H9 (cell line): Measurements from ENCODE around the gene ARFIP1. TPM values are rescaled to one million over a fixed set of nuclear protein-coding genes. Genes with fewer than 3 reads are reported as not detected.
A peak's percentile ranks its signal among the peaks of the same experiment; 100 is the strongest.

Experiments
- DNase-seq: peaks from one replicate; pipeline ENCODE4 v3.0.0-alpha.2; 2017
- H2AFZ ChIP-seq: one replicate; pipeline ENCODE4 v1.6.1; 2013; ENCODE audit warnings: mild to moderate bottlenecking, low read length, control low read depth, moderate library complexity
- H2AK5ac ChIP-seq: 2 replicates; pipeline ENCODE4 v1.6.1; 2013; ENCODE audit warnings: low read length, control low read depth, mixed read lengths; ENCODE audit not compliant: insufficient read length
- H2BK120ac ChIP-seq: one replicate; pipeline ENCODE4 v1.6.1; 2013; ENCODE audit warnings: low read depth, mild to moderate bottlenecking, low read length, control low read depth, inconsistent platforms; ENCODE audit not compliant: poor library complexity, severe bottlenecking
- H2BK12ac ChIP-seq: 2 replicates; pipeline ENCODE4 v1.6.1; 2013; ENCODE audit warnings: low read length, control low read depth, mixed read lengths, low read depth; ENCODE audit not compliant: insufficient read length
- H2BK15ac ChIP-seq: 2 replicates; pipeline ENCODE4 v1.6.1; 2013; ENCODE audit warnings: low read depth, low read length, control low read depth
- H2BK20ac ChIP-seq: one replicate; pipeline ENCODE4 v1.6.1; 2013; ENCODE audit warnings: low read depth, mild to moderate bottlenecking, low read length, control low read depth, inconsistent platforms; ENCODE audit not compliant: poor library complexity, severe bottlenecking
- H2BK5ac ChIP-seq: 2 replicates; pipeline ENCODE4 v1.6.1; 2013; ENCODE audit warnings: low read length, control low read depth, mixed read lengths; ENCODE audit not compliant: insufficient read length
- H3K14ac ChIP-seq: 2 replicates; pipeline ENCODE4 v1.6.1; 2013; ENCODE audit warnings: low read length, control low read depth; ENCODE audit not compliant: insufficient read depth
- H3K18ac ChIP-seq: 2 replicates; pipeline ENCODE4 v1.6.1; 2013; ENCODE audit warnings: low read depth, mild to moderate bottlenecking, mixed read lengths, low read length, control low read depth; ENCODE audit not compliant: insufficient read length
- H3K23ac ChIP-seq: 2 replicates; pipeline ENCODE4 v1.6.1; 2013; ENCODE audit warnings: low read length, control low read depth, mixed read lengths, low read depth; ENCODE audit not compliant: insufficient read length
- H3K23me2 ChIP-seq: 2 replicates; pipeline ENCODE4 v1.6.1; 2013; ENCODE audit warnings: low read depth, mild to moderate bottlenecking, mixed read lengths, low read length, control low read depth; ENCODE audit not compliant: insufficient read length, poor library complexity, severe bottlenecking
- H3K27ac ChIP-seq: 2 replicates; pipeline ENCODE4 v1.5.1; 2013; ENCODE audit warnings: low read length, control low read depth, mixed read lengths, low read depth; ENCODE audit not compliant: insufficient read length
- H3K27me3 ChIP-seq: 2 replicates; pipeline ENCODE4 v1.6.1; 2013; ENCODE audit warnings: low read length, control low read depth, inconsistent platforms; ENCODE audit not compliant: insufficient read depth
- H3K4ac ChIP-seq: 2 replicates; pipeline ENCODE4 v1.6.1; 2013; ENCODE audit warnings: low read depth, mild to moderate bottlenecking, control low read depth, inconsistent platforms, low read length, moderate library complexity
- H3K4me1 ChIP-seq: 2 replicates; pipeline ENCODE4 v1.6.1; 2013; ENCODE audit warnings: low read length, control low read depth, inconsistent platforms; ENCODE audit not compliant: insufficient read depth
- H3K4me2 ChIP-seq: 2 replicates; pipeline ENCODE4 v1.6.1; 2013; ENCODE audit warnings: low read length, control low read depth, mixed read lengths; ENCODE audit not compliant: insufficient read length, insufficient read depth
- H3K56ac ChIP-seq: 2 replicates; pipeline ENCODE4 v1.6.1; 2013; ENCODE audit warnings: low read depth, mild to moderate bottlenecking, mixed read lengths, low read length, control low read depth; ENCODE audit not compliant: insufficient read length
- H3K79me1 ChIP-seq: 2 replicates; pipeline ENCODE4 v1.6.1; 2013; ENCODE audit warnings: low read depth, mild to moderate bottlenecking, moderate library complexity, low read length, control low read depth, inconsistent platforms; ENCODE audit not compliant: insufficient read depth, poor library complexity, severe bottlenecking
- H3K79me2 ChIP-seq: 2 replicates; pipeline ENCODE4 v1.6.1; 2013; ENCODE audit warnings: low read length, control low read depth, inconsistent platforms; ENCODE audit not compliant: insufficient read depth
- H3K9ac ChIP-seq: 2 replicates; pipeline ENCODE4 v1.6.1; 2013; ENCODE audit warnings: low read length, control low read depth, mixed read lengths; ENCODE audit not compliant: insufficient read length; ENCODE audit errors: extremely low read depth
- H3K9me3 ChIP-seq: one replicate; pipeline ENCODE4 v1.6.1; 2013; ENCODE audit warnings: low read depth, low read length, inconsistent platforms; ENCODE audit not compliant: control insufficient read depth
- H3T11ph ChIP-seq: one replicate; pipeline ENCODE4 v1.6.1; 2013; ENCODE audit warnings: mild to moderate bottlenecking, low read length, control low read depth, inconsistent platforms
- H4K20me1 ChIP-seq: one replicate; pipeline ENCODE4 v1.6.1; 2013; ENCODE audit not compliant: control insufficient read depth, insufficient read length, insufficient read depth
- H4K5ac ChIP-seq: 2 replicates; pipeline ENCODE4 v1.6.1; 2013; ENCODE audit warnings: low read depth, mild to moderate bottlenecking, mixed read lengths, low read length, control low read depth; ENCODE audit not compliant: insufficient read length
- H4K8ac ChIP-seq: replicated peaks from 2 replicates; pipeline ENCODE4 v1.6.1; 2013; ENCODE audit warnings: low read length, control low read depth, mixed read lengths, low read depth; ENCODE audit not compliant: insufficient read length
- H4K91ac ChIP-seq: 2 replicates; pipeline ENCODE4 v1.6.1; 2013; ENCODE audit warnings: low read depth, mild to moderate bottlenecking, moderate library complexity, mixed read lengths, low read length, control low read depth; ENCODE audit not compliant: insufficient read length
- H3K27ac Mint-ChIP-seq, 3 experiments: 2 replicates in 2 of 3; 3 replicates in 1 of 3; pipeline ENCODE4 v1.8.0; 2020 to 2021; ENCODE audit warnings: mixed read lengths in 3 of 3, mild to moderate bottlenecking in 1 of 3, moderate library complexity in 1 of 3
- H3K27me3 Mint-ChIP-seq: 2 replicates; pipeline ENCODE4 v1.8.0; 2021; ENCODE audit warnings: low read depth, mild to moderate bottlenecking, moderate library complexity, mixed read lengths
- H3K36me3 Mint-ChIP-seq, 3 experiments: 2 replicates in 2 of 3; 3 replicates in 1 of 3; pipeline ENCODE4 v1.8.0; 2020 to 2021; ENCODE audit warnings: low read depth in 3 of 3, mixed read lengths in 3 of 3; ENCODE audit not compliant: insufficient read depth in 1 of 3
- H3K4me1 Mint-ChIP-seq, 2 experiments: 2 replicates each; pipeline ENCODE4 v1.8.0; 2020; ENCODE audit warnings: mixed read lengths in 2 of 2
- H3K4me3 Mint-ChIP-seq, 2 experiments: 2 replicates in 1 of 2; 3 replicates in 1 of 2; pipeline ENCODE4 v1.8.0; 2020 to 2021; ENCODE audit warnings: mild to moderate bottlenecking in 2 of 2, mixed read lengths in 2 of 2, moderate library complexity in 1 of 2
- H3K9me3 Mint-ChIP-seq, 2 experiments: 2 replicates in 1 of 2; 3 replicates in 1 of 2; pipeline ENCODE4 v1.8.0; 2020; ENCODE audit warnings: mild to moderate bottlenecking in 2 of 2, mixed read lengths in 2 of 2, moderate library complexity in 1 of 2
- CTCF ChIP-seq: fragments of 200-600 bp; sonication (generic); conservative IDR thresholded peaks from 3 replicates; pipeline ENCODE4 v1.8.0; 2021; ENCODE audit warnings: antibody characterized with exemption, mild to moderate bottlenecking
- whole genome bisulfite sequencing: extraction: QIAGEN DNeasy Blood & Tissue Kit; methylation state at CpG from one replicate; pipeline ENCODE4 v1.1.7; 2013; ENCODE audit warnings: missing lambda C conversion rate, low lambda C conversion rate, mixed read lengths; ENCODE audit not compliant: insufficient read length; ENCODE audit errors: extremely low coverage; 5-methylcytosine and 5-hydroxymethylcytosine counted together
- total RNA-seq: library from RNA; stranded (reverse); gene quantifications from 2 replicates; pipeline ENCODE4 v1.2.1, GENCODE V29; 2021

Gene ARFIP1
- total RNA-seq, 1 experiment from 2014 or later = 30.8 TPM

- no peak overlapping the region for H4K5ac ChIP-seq
- no peaks in the 10 kb centered on the region for H3K9me3 ChIP-seq
- H2AFZ ChIP-seq = no peak overlapping the region
- no peak overlapping the region for H3K4me2 ChIP-seq
- peak overlapping the region in 1 of 2 experiments; percentile 29; a peak in 1 of 5 replicates for H3K4me3 Mint-ChIP-seq
- H2BK15ac ChIP-seq = no peak overlapping the region
- peaks cover 35% of the 10 kb centered on the region; the same call in 1 of the 2 replicates for H3K79me2 ChIP-seq
- no peak overlapping the region for H3K4ac ChIP-seq
- H4K91ac ChIP-seq = no peak overlapping the region
- no peak overlapping the region for H3K27ac ChIP-seq
- TF ChIP-seq CTCF = no peak
- peaks cover 14 to 27% (median 18%) of the 10 kb centered on the region in 3 experiments for H3K36me3 Mint-ChIP-seq
- H3K23ac ChIP-seq = no peak overlapping the region
- no peak overlapping the region for H4K8ac ChIP-seq
- H3K23me2 ChIP-seq = peaks cover 19% of the 10 kb centered on the region
- H3K56ac ChIP-seq = no peak overlapping the region
- no peak overlapping the region for H2BK12ac ChIP-seq
- no peaks in the 10 kb centered on the region for H4K20me1 ChIP-seq
- H3K27me3 Mint-ChIP-seq = peaks cover 23% of the 10 kb centered on the region
- no CpG with 5 or more reads among the region's 2 CpGs for WGBS
- H3K4me1 ChIP-seq = peaks cover 6% of the 10 kb centered on the region; the same call in 1 of the 2 replicates
- no peak overlapping the region for H2BK5ac ChIP-seq
- H2BK120ac ChIP-seq = no peak overlapping the region
- no peaks in the 10 kb centered on the region for H3K27me3 ChIP-seq
- H3T11ph ChIP-seq = no peak overlapping the region
- H3K79me1 ChIP-seq = no peaks in the 10 kb centered on the region
- DNase-seq = no peak
- no peak overlapping the region; the same call in 1 of the 2 replicates for H3K14ac ChIP-seq
- no peak overlapping the region for H3K9ac ChIP-seq
- no peak overlapping the region for H2BK20ac ChIP-seq
- no peak overlapping the region for H3K27ac Mint-ChIP-seq
- H2AK5ac ChIP-seq = no peak overlapping the region
- no peak overlapping the region for H3K18ac ChIP-seq
- peaks cover 29 to 36% of the 10 kb centered on the region in 2 experiments for H3K4me1 Mint-ChIP-seq
- no peaks in the 10 kb centered on the region; a peak in 1 of 5 replicates for H3K9me3 Mint-ChIP-seq
Observed at GRCh38 chr4:152939621-152940020, 159.9 kb downstream of the ARFIP1 start.
